ENCODE measurements around the gene ATP4B. TPM values are rescaled to one million over a fixed set of nuclear protein-coding genes. Genes with fewer than 3 reads are reported as not detected.
"Not testable (repeated sequence)": the region's sequence is repeated elsewhere in the genome, so short reads cannot be mapped to it uniquely, and the experiment has no call there.

The ATP4B gene
- total RNA-seq, 4 donors from 2014 or later, result not detected

- peak in 3 of 6 experiments; percentile 22 to 33 (median 32) for TF ChIP-seq CTCF (IDR thresholded peaks at IDR 0.05)
- DNase-seq; H3K27me3 ChIP-seq; H3K27ac ChIP-seq; H3K4me3 ChIP-seq; H3K4me1 ChIP-seq; intact Hi-C loops (cut with DNase I); H3K9me3 ChIP-seq: not testable (repeated sequence)
- H3K36me3 ChIP-seq, result peaks cover 0 to 83% (median 8%) of the 10 kb centered on the region in 3 donors
- 73 to 77% methylated on average over 12 to 13 of the region's 13 CpGs for WGBS, 2 donors
These were observed 36.5 kb downstream of the ATP4B start for GRCh38 chr13:113621498-113621897.

GRCh38 chr13:113621046-113621445, 37.0 kb downstream of the ATP4B start:
- Histone ChIP-seq H3K27me3 (no peaks in the 10 kb centered on the region), H3K4me1 (no peaks in the 10 kb centered on the region), H3K36me3 (peaks cover 0 to 82% (median 8%) of the 10 kb centered on the region in 3 donors), H3K9me3 (no peaks in the 10 kb centered on the region), H3K4me3 (no peak overlapping the region), H3K27ac (no peak overlapping the region)
- intact Hi-C loops (cut with DNase I), result no loop called here
- TF ChIP-seq CTCF (IDR thresholded peaks at IDR 0.05), result no peak
- TF ChIP-seq POLR2A (IDR thresholded peaks at IDR 0.05), result no peak
- 94 to 97% methylated on average over 15 of the region's 15 CpGs for WGBS, 2 donors
- no peak for DNase-seq

GRCh38 chr13:113620036-113620796, 37.8 kb downstream of the ATP4B start:
- intact Hi-C loops (cut with DNase I), result no loop called here
- DNase-seq, result no peak
- 86 to 89% methylated on average over 9 to 10 of the region's 15 CpGs for WGBS, 2 donors
- Histone ChIP-seq H3K9me3 (no peaks in the 10 kb centered on the region), H3K27ac (no peak overlapping the region), H3K36me3 (peaks cover 0 to 88% (median 8%) of the 10 kb centered on the region in 3 donors), H3K27me3 (no peaks in the 10 kb centered on the region), H3K4me3 (no peak overlapping the region), H3K4me1 (no peaks in the 10 kb centered on the region)
- no peak for TF ChIP-seq CTCF (IDR thresholded peaks at IDR 0.05)

GRCh38 chr13:113618455-113618854, 39.5 kb downstream of the ATP4B start:
- no peak for DNase-seq
- 93 to 94% methylated on average over 7 of the region's 7 CpGs for WGBS, 2 donors

More at GRCh38 chr13:113618455-113618854, 39.5 kb downstream of the ATP4B start:
- Histone ChIP-seq H3K36me3 (peaks cover 0 to 83% (median 5%) of the 10 kb centered on the region in 3 donors), H3K27me3 (no peaks in the 10 kb centered on the region), H3K27ac (no peak overlapping the region), H3K4me3 (no peak overlapping the region), H3K4me1 (no peaks in the 10 kb centered on the region), H3K9me3 (no peaks in the 10 kb centered on the region)
- TF ChIP-seq CTCF (IDR thresholded peaks at IDR 0.05), result no peak
- TF ChIP-seq POLR2A (IDR thresholded peaks at IDR 0.05), result no peak
- intact Hi-C loops (cut with DNase I), result no loop called here
